CD4-positive, alpha-beta T cell (primary cell): ENCODE results near the gene AGAP1. TPM values are rescaled to one million over a fixed set of nuclear protein-coding genes. Genes with fewer than 3 reads are reported as not detected.

Experiments used
- ATAC-seq: fragments of 200-7000 bp; cut with Tn5 transposase; one replicate; pipeline ENCODE4 v1.10.0; 2022; ENCODE audit warnings: mild to moderate bottlenecking; ENCODE audit not compliant: poor library complexity
- CTCF ChIA-PET: fragments of 350-600 bp; sonication (Branson Sonifier 250); formaldehyde crosslinking; loops from one replicate; lab custom pipeline; 2021; ENCODE audit warnings: antibody characterized with exemption, inconsistent platforms; lab: Charles Lee
- POLR2A ChIA-PET: fragments of 350-600 bp; sonication (Branson Sonifier 250); formaldehyde crosslinking; loops from one replicate; lab custom pipeline; 2021; ENCODE audit warnings: antibody characterized with exemption, inconsistent platforms; lab: Charles Lee
- DNase-seq, 14 experiments: peaks; one replicate each; pipeline ENCODE4 v3.0.0-alpha.2; 2013 to 2020; ENCODE audit warnings: mixed read lengths in 2 of 14
- H3K27ac ChIP-seq, 2 donors: one replicate each; pipeline versions ENCODE4 v1.5.1 to v1.7.0; 2013; ENCODE audit warnings: low read length in 2 of 2, low read depth in 1 of 2, mild to moderate bottlenecking in 1 of 2
- H3K27me3 ChIP-seq, 2 experiments: 1 replicate in 1 of 2; 2 replicates in 1 of 2; pipeline versions ENCODE4 v1.6.1 to v1.7.0; 2013; ENCODE audit warnings: low read length in 2 of 2, control low read depth in 1 of 2, mild to moderate bottlenecking in 1 of 2, moderate library complexity in 1 of 2; ENCODE audit not compliant: insufficient read depth in 2 of 2, control insufficient read depth in 1 of 2
- H3K36me3 ChIP-seq: one replicate; pipeline ENCODE4 v1.6.1; 2013; ENCODE audit warnings: low read length, control low read depth; ENCODE audit not compliant: insufficient read depth
- H3K4me1 ChIP-seq: one replicate; pipeline ENCODE4 v1.6.1; 2013; ENCODE audit warnings: low read length, control low read depth; ENCODE audit not compliant: insufficient read depth
- H3K4me3 ChIP-seq: one replicate; pipeline ENCODE4 v1.5.1; 2013; ENCODE audit warnings: mild to moderate bottlenecking, low read length, moderate library complexity
- H3K9me3 ChIP-seq, 2 experiments: 1 replicate in 1 of 2; 2 replicates in 1 of 2; pipeline versions ENCODE4 v1.6.1 to v1.7.0; 2013; ENCODE audit warnings: low read length in 2 of 2, mild to moderate bottlenecking in 2 of 2, control low read depth in 1 of 2, moderate library complexity in 1 of 2; ENCODE audit not compliant: control insufficient read depth in 1 of 2, insufficient read depth in 1 of 2
- H3K27ac Mint-ChIP-seq: one replicate; pipeline ENCODE4 v1.8.0; 2020; ENCODE audit warnings: mixed read lengths
- H3K27me3 Mint-ChIP-seq: one replicate; pipeline ENCODE4 v1.8.0; 2021; ENCODE audit warnings: mixed read lengths
- H3K36me3 Mint-ChIP-seq: one replicate; pipeline ENCODE4 v1.8.0; 2021; ENCODE audit warnings: low read depth, mixed read lengths
- H3K4me1 Mint-ChIP-seq: one replicate; pipeline ENCODE4 v1.8.0; 2021; ENCODE audit warnings: low read depth, mixed read lengths
- H3K4me3 Mint-ChIP-seq: one replicate; pipeline ENCODE4 v1.8.0; 2020; ENCODE audit warnings: mild to moderate bottlenecking, mixed read lengths
- H3K9me3 Mint-ChIP-seq: one replicate; pipeline ENCODE4 v1.8.0; 2020; ENCODE audit warnings: mixed read lengths
- intact Hi-C, 2 experiments: fragments of 100-400 bp; cut with DNase I in 1 of 2; cut with micrococcal nuclease in 1 of 2; formaldehyde crosslinking; loops; one replicate each; pipeline versions ENCODE4 v1.15.1 to v1.9.0; 2023 to 2025; cut with DNase I, micrococcal nuclease
- total RNA-seq, 174 experiments: library from RNA in 2 of 174; stranded (reverse) in 2 of 174; gene quantifications; one replicate each; pipeline ENCODE4 v1.2.3 and lab custom pipeline; 2021 to 2026
- TF ChIP-seq, protein P1 (sequence below): fragments of 200-600 bp; IDR thresholded peaks from one replicate; pipeline ENCODE4 v1.8.0; 2022; ENCODE audit warnings: antibody characterized with exemption, mild to moderate bottlenecking

The AGAP1 gene
- total RNA-seq, 2 experiments from 2014 or later = 2.6 to 3.1 TPM

DNA sequence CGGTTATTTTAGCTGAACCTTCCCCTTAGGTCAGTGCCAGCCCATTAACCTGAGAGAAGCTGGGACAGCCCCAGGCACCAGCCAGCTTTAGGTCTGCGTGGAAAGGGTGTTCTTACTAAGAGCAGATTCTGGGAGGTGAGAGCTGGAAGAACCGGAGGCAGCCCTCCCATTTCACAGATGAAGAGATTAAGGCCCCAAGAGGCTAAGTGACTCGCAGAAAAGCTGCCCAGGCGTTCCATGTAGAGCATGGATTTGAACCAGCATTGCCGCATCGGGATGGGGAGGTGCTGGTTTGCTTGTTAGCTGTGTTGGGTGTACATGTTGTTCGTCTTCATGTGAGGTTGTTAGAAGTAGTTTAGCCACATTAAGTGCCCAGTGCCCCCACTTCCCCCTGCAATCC, 203.2 kb downstream of the AGAP1 start:
- Histone ChIP-seq H3K4me1 (no peaks in the 10 kb centered on the region), H3K27me3 (peaks cover 0 to 2% of the 10 kb centered on the region in 2 experiments), H3K27ac (no peak overlapping the region), H3K4me3 (no peak overlapping the region), H3K9me3 (peaks cover 0 to 6% of the 10 kb centered on the region in 2 experiments), H3K36me3 (no peaks in the 10 kb centered on the region)
- ATAC-seq (no peak), DNase-seq (no peak)
- no peak overlapping the region for H3K27ac Mint-ChIP-seq
- ChIA-PET CTCF (no interaction called here), POLR2A (no interaction called here)
- peaks cover 5% of the 10 kb centered on the region for H3K27me3 Mint-ChIP-seq
- no peak overlapping the region for H3K4me3 Mint-ChIP-seq
- no peaks in the 10 kb centered on the region for H3K4me1 Mint-ChIP-seq
- intact Hi-C loops = no loop called here
- H3K9me3 Mint-ChIP-seq = no peaks in the 10 kb centered on the region
- TF ChIP-seq, protein P1, sequence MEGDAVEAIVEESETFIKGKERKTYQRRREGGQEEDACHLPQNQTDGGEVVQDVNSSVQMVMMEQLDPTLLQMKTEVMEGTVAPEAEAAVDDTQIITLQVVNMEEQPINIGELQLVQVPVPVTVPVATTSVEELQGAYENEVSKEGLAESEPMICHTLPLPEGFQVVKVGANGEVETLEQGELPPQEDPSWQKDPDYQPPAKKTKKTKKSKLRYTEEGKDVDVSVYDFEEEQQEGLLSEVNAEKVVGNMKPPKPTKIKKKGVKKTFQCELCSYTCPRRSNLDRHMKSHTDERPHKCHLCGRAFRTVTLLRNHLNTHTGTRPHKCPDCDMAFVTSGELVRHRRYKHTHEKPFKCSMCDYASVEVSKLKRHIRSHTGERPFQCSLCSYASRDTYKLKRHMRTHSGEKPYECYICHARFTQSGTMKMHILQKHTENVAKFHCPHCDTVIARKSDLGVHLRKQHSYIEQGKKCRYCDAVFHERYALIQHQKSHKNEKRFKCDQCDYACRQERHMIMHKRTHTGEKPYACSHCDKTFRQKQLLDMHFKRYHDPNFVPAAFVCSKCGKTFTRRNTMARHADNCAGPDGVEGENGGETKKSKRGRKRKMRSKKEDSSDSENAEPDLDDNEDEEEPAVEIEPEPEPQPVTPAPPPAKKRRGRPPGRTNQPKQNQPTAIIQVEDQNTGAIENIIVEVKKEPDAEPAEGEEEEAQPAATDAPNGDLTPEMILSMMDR = no peak
- no peaks in the 10 kb centered on the region for H3K36me3 Mint-ChIP-seq

GRCh38 chr2:235698028-235698427, 204.2 kb downstream of the AGAP1 start:
- no peaks in the 10 kb centered on the region for H3K4me1 ChIP-seq
- Mint-ChIP-seq H3K27ac (no peak overlapping the region), H3K9me3 (no peaks in the 10 kb centered on the region), H3K4me1 (no peaks in the 10 kb centered on the region), H3K4me3 (no peak overlapping the region), H3K27me3 (peaks cover 10% of the 10 kb centered on the region), H3K36me3 (no peaks in the 10 kb centered on the region)
- no peak overlapping the region for H3K27ac ChIP-seq
- ATAC-seq (no peak), DNase-seq (no peak)
- H3K9me3 ChIP-seq = peaks cover 0 to under 1% of the 10 kb centered on the region in 2 experiments
- H3K27me3 ChIP-seq = peaks cover 0 to 2% of the 10 kb centered on the region in 2 experiments
- intact Hi-C loops = no loop called here
- TF ChIP-seq, protein P1 = no peak
- H3K4me3 ChIP-seq = no peak overlapping the region
- no peaks in the 10 kb centered on the region for H3K36me3 ChIP-seq
- ChIA-PET CTCF (no interaction called here), POLR2A (no interaction called here)

GRCh38 chr2:235698491-235698890, 204.6 kb downstream of the AGAP1 start:
- no peak for DNase-seq
- H3K4me3 Mint-ChIP-seq = no peak overlapping the region
- H3K27ac Mint-ChIP-seq = no peak overlapping the region
- intact Hi-C loops = no loop called here
- ATAC-seq = no peak
- H3K27me3 ChIP-seq = peaks cover 0 to 2% of the 10 kb centered on the region in 2 experiments
- no peaks in the 10 kb centered on the region for H3K4me1 Mint-ChIP-seq
- H3K27me3 Mint-ChIP-seq = peaks cover 10% of the 10 kb centered on the region
- no peaks in the 10 kb centered on the region for H3K36me3 Mint-ChIP-seq
- no peak overlapping the region for H3K27ac ChIP-seq
- no peak overlapping the region for H3K4me3 ChIP-seq
- ChIA-PET CTCF (no interaction called here), POLR2A (no interaction called here)
- TF ChIP-seq, protein P1 = no peak
- H3K9me3 ChIP-seq = no peaks in the 10 kb centered on the region
- no peaks in the 10 kb centered on the region for H3K9me3 Mint-ChIP-seq
- no peaks in the 10 kb centered on the region for H3K4me1 ChIP-seq
- no peaks in the 10 kb centered on the region for H3K36me3 ChIP-seq
